GM20000 (cell line): Measurements from ENCODE around the gene CCK.

Source experiments
- DNase-seq: peaks from one replicate; pipeline ENCODE4 v3.0.0; 2012; ENCODE audit warnings: low spot score
- CTCF ChIP-seq: IDR thresholded peaks from 2 replicates; pipeline ENCODE4 v1.5.1; 2012; ENCODE audit warnings: mild to moderate bottlenecking, control low read depth; ENCODE audit errors: extremely low read depth, missing control alignments

The CCK gene

GRCh38 chr3:42276141-42277132 is 10.5 kb upstream of the CCK start:
- no peak for TF ChIP-seq CTCF
- DNase-seq: peak; percentile 51

- no peak for TF ChIP-seq CTCF
- no peak for DNase-seq
Measured at GRCh38 chr3:42275217-42275616, 9.2 kb upstream of the CCK start.

DNA sequence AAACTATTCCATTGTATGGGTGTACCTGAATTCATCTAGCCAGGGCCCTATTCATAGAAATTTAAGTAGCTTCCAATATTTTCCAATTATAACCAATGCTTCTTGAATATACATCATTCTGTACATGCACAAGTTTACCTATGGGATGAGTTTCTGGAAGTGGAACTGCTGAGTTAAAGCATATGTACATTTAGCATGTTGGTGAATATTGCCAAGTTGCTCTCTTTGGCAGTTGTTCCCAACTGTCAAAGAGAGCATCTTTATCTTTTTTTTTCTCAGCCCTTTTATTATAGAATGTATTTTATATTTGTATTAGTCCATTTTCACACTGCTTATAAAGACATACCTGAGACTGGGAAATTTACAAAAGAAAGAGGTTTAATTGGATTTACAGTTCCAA is 8.3 kb upstream of the CCK start:
- no peak for DNase-seq
- TF ChIP-seq CTCF: no peak

GRCh38 chr3:42273361-42273760 is 7.4 kb upstream of the CCK start:
- no peak for TF ChIP-seq CTCF
- DNase-seq: no peak

GRCh38 chr3:42271786-42272185 is 5.8 kb upstream of the CCK start:
- no peak for DNase-seq
- no peak for TF ChIP-seq CTCF

DNA sequence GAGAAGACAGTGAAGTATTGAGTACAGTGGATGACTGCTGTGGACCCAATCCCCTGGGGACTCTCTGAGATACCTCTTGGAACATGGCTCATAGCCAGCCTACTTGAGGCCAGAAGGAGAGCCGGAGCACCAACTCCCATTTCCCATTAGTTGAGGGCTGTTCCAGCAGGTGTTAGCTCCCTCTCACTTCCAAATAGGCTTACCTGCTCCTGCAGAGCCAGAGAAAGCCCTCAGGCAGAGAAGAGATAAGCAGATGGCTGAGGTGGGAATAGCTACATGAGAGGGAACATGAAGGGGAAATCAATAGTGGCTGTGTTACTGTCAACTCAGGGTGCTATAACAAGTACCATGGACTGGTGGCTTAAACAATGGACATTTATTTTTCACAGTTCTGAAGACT is 4.6 kb upstream of the CCK start:
- no peak for TF ChIP-seq CTCF
- DNase-seq: no peak

DNA sequence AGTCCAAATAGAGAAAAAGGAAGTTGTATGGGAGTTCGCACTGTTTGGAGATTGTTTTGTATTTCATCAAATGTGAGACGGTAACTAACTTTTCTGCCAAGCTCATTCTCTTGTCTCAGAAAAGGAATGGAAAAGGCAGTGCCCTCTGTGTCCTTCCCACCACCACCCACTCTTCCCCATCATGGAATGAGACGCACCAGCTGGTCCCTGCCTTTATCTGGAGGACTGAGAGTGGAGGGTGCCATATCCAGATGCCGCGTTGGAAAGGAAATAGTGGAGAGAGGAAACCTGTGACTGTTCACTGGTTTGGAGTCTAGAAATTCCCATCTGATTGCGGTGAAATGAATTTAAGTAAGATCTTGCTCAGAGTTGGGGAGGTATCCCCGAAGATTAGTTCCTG is 3.7 kb upstream of the CCK start:
- no peak for DNase-seq

More for the DNA sequence above, 3.7 kb upstream of the CCK start:
- TF ChIP-seq CTCF: no peak
